Measurements from ENCODE around the gene CTSL. TPM values are rescaled to one million over a fixed set of nuclear protein-coding genes. Genes with fewer than 3 reads are reported as not detected.
"Not testable (repeated sequence)": the region's sequence is repeated elsewhere in the genome, so short reads cannot be mapped to it uniquely, and the experiment has no call there.

CTSL gene
- total and polyA plus RNA-seq, 7 experiments from 2014 or later: 3.7 to 67.9 (median 14.9) TPM

GRCh38 chr9:87739546-87739945, 13.6 kb downstream of the CTSL start:
- Histone ChIP-seq H3K4me1 (ENCODE audit: control insufficient read depth in 2 of 2, insufficient read depth in 2 of 2, low read length in 2 of 2) (no peaks in the 10 kb centered on the region), H3K4me3 (ENCODE audit: low read length) (no peak overlapping the region), H3K27me3 (ENCODE audit: control insufficient read depth in 2 of 2, insufficient read depth in 2 of 2, low read length in 2 of 2) (no peaks in the 10 kb centered on the region), H3K27ac (ENCODE audit: low read depth, low read length) (no peak overlapping the region), H3K9me3 (ENCODE audit: control insufficient read depth in 2 of 3, low read length in 3 of 3) (peaks cover 0 to 8% (median 0%) of the 10 kb centered on the region in 3 experiments), H3K36me3 (ENCODE audit: control insufficient read depth in 2 of 3, insufficient read depth in 3 of 3, low read length in 3 of 3) (no peaks in the 10 kb centered on the region)
- ChIA-PET POLR2A (no interaction called here), CTCF (no interaction called here)
- no peak for ATAC-seq
- no peak for DNase-seq
- peaks cover 0 to 4% (median 3%) of the 10 kb centered on the region in 5 donors for H3K36me3 Mint-ChIP-seq
- peaks cover 2 to 21% (median 14%) of the 10 kb centered on the region in 7 donors for H3K4me1 Mint-ChIP-seq
- H3K27ac Mint-ChIP-seq: no peak overlapping the region
- H3K27me3 Mint-ChIP-seq: peaks cover 0 to 23% (median 6%) of the 10 kb centered on the region in 5 donors
- peaks cover 0 to 22% (median 9%) of the 10 kb centered on the region in 11 donors for H3K9me3 Mint-ChIP-seq
- intact Hi-C loops (cut with micrococcal nuclease): no loop called here
- no peak overlapping the region for H3K4me3 Mint-ChIP-seq

- no peak overlapping the region for H3K27ac Mint-ChIP-seq
- no peak for DNase-seq
- peaks cover 0 to 22% (median 9%) of the 10 kb centered on the region in 11 donors for H3K9me3 Mint-ChIP-seq
- peaks cover 0 to 23% (median 6%) of the 10 kb centered on the region in 5 donors for H3K27me3 Mint-ChIP-seq
- ATAC-seq: no peak
- peaks cover 0 to 4% (median 3%) of the 10 kb centered on the region in 5 donors for H3K36me3 Mint-ChIP-seq
- Histone ChIP-seq H3K4me3 (ENCODE audit: low read length) (no peak overlapping the region), H3K9me3 (ENCODE audit: control insufficient read depth in 2 of 3, low read length in 3 of 3) (peaks cover 0 to 8% (median 0%) of the 10 kb centered on the region in 3 experiments), H3K4me1 (ENCODE audit: control insufficient read depth in 2 of 2, insufficient read depth in 2 of 2, low read length in 2 of 2) (no peaks in the 10 kb centered on the region), H3K27ac (ENCODE audit: low read depth, low read length) (no peak overlapping the region), H3K36me3 (ENCODE audit: control insufficient read depth in 2 of 3, insufficient read depth in 3 of 3, low read length in 3 of 3) (no peaks in the 10 kb centered on the region), H3K27me3 (ENCODE audit: control insufficient read depth in 2 of 2, insufficient read depth in 2 of 2, low read length in 2 of 2) (no peaks in the 10 kb centered on the region)
- POLR2A ChIA-PET: no interaction called here
- H3K4me1 Mint-ChIP-seq: peaks cover 2 to 21% (median 14%) of the 10 kb centered on the region in 7 donors
- intact Hi-C loops (cut with micrococcal nuclease): loop anchor here in 1 of 2 donors (2.0 kb wide), 1 partner anchor 61 kb away; no protein-coding TSS in a partner anchor
- no peak overlapping the region for H3K4me3 Mint-ChIP-seq
- CTCF ChIA-PET: no interaction called here
Measured at GRCh38 chr9:87740209-87740608, 14.3 kb downstream of the CTSL start.

- H3K4me3 Mint-ChIP-seq: peak overlapping the region in 3 of 10 donors; percentile 5 to 60 (median 22)
- H3K4me1 Mint-ChIP-seq: peaks cover 2 to 21% (median 14%) of the 10 kb centered on the region in 7 donors
- Histone ChIP-seq H3K27ac (ENCODE audit: low read depth, low read length) (no peak overlapping the region), H3K4me3 (ENCODE audit: low read length) (no peak overlapping the region), H3K4me1 (ENCODE audit: control insufficient read depth in 2 of 2, insufficient read depth in 2 of 2, low read length in 2 of 2) (no peaks in the 10 kb centered on the region), H3K9me3 (ENCODE audit: control insufficient read depth in 2 of 3, low read length in 3 of 3) (peaks cover 0 to 8% (median 0%) of the 10 kb centered on the region in 3 experiments), H3K27me3 (ENCODE audit: control insufficient read depth in 2 of 2, insufficient read depth in 2 of 2, low read length in 2 of 2) (no peaks in the 10 kb centered on the region), H3K36me3 (ENCODE audit: control insufficient read depth in 2 of 3, insufficient read depth in 3 of 3, low read length in 3 of 3) (no peaks in the 10 kb centered on the region)
- ATAC-seq (no peak), DNase-seq (no peak)
- H3K36me3 Mint-ChIP-seq: peaks cover 0 to 4% (median 0%) of the 10 kb centered on the region in 5 donors
- ChIA-PET POLR2A (no interaction called here), CTCF (no interaction called here)
- H3K27ac Mint-ChIP-seq: no peak overlapping the region
- intact Hi-C loops (cut with micrococcal nuclease): loop anchor here in 1 of 2 donors (2.0 kb wide), 1 partner anchor 63 kb away; no protein-coding TSS in a partner anchor
- peaks cover 0 to 18% (median 8%) of the 10 kb centered on the region in 11 donors for H3K9me3 Mint-ChIP-seq
- H3K27me3 Mint-ChIP-seq: peaks cover 0 to 21% (median 6%) of the 10 kb centered on the region in 5 donors
Measured at GRCh38 chr9:87741326-87741725, 15.4 kb downstream of the CTSL start.

- peaks cover 2 to 21% (median 14%) of the 10 kb centered on the region in 7 donors for H3K4me1 Mint-ChIP-seq
- H3K27ac ChIP-seq (ENCODE audit: low read depth, low read length): no peak overlapping the region
- H3K36me3 Mint-ChIP-seq: peaks cover 0 to 4% (median 0%) of the 10 kb centered on the region in 5 donors
- no peaks in the 10 kb centered on the region for H3K4me1 ChIP-seq (ENCODE audit: control insufficient read depth in 2 of 2, insufficient read depth in 2 of 2, low read length in 2 of 2)
- ChIA-PET CTCF (no interaction called here), POLR2A (no interaction called here)
- no peaks in the 10 kb centered on the region for H3K27me3 ChIP-seq (ENCODE audit: control insufficient read depth in 2 of 2, insufficient read depth in 2 of 2, low read length in 2 of 2)
- no peak overlapping the region for H3K4me3 ChIP-seq (ENCODE audit: low read length)
- H3K36me3 ChIP-seq (ENCODE audit: control insufficient read depth in 2 of 3, insufficient read depth in 3 of 3, low read length in 3 of 3): no peaks in the 10 kb centered on the region
- H3K4me3 Mint-ChIP-seq: peak overlapping the region in 6 of 10 donors; percentile 3 to 60 (median 19)
- intact Hi-C loops (cut with micrococcal nuclease): loop anchor here in 1 of 2 donors (2.0 kb wide), 1 partner anchor 63 kb away; no protein-coding TSS in a partner anchor
- peaks cover 0 to 8% (median 0%) of the 10 kb centered on the region in 3 experiments for H3K9me3 ChIP-seq (ENCODE audit: control insufficient read depth in 2 of 3, low read length in 3 of 3)
- DNase-seq (no peak), ATAC-seq (no peak)
- H3K27me3 Mint-ChIP-seq: peaks cover 0 to 23% (median 6%) of the 10 kb centered on the region in 5 donors
- H3K27ac Mint-ChIP-seq: no peak overlapping the region
- H3K9me3 Mint-ChIP-seq: peaks cover 0 to 18% (median 8%) of the 10 kb centered on the region in 11 donors
Measured at GRCh38 chr9:87741891-87742290, 16.0 kb downstream of the CTSL start.

GRCh38 chr9:87742813-87743428, 17.0 kb downstream of the CTSL start:
- Mint-ChIP-seq H3K4me1 (peaks cover 2 to 21% (median 14%) of the 10 kb centered on the region in 7 donors), H3K27ac (no peak overlapping the region), H3K27me3 (peaks cover 0 to 26% (median 5%) of the 10 kb centered on the region in 5 donors), H3K4me3 (no peak overlapping the region), H3K9me3 (peaks cover 0 to 18% (median 8%) of the 10 kb centered on the region in 11 donors), H3K36me3 (peaks cover 0 to 4% (median 0%) of the 10 kb centered on the region in 5 donors)
- H3K36me3 ChIP-seq (ENCODE audit: control insufficient read depth in 2 of 3, insufficient read depth in 3 of 3, low read length in 3 of 3): no peaks in the 10 kb centered on the region
- H3K4me3 ChIP-seq (ENCODE audit: low read length): no peak overlapping the region
- ChIA-PET POLR2A (no interaction called here), CTCF (no interaction called here)
- H3K9me3 ChIP-seq (ENCODE audit: control insufficient read depth in 2 of 3, low read length in 3 of 3): peaks cover 0 to 8% (median 0%) of the 10 kb centered on the region in 3 experiments
- ATAC-seq (no peak), DNase-seq (no peak)
- intact Hi-C loops (cut with micrococcal nuclease): no loop called here
- no peaks in the 10 kb centered on the region for H3K4me1 ChIP-seq (ENCODE audit: control insufficient read depth in 2 of 2, insufficient read depth in 2 of 2, low read length in 2 of 2)
- H3K27me3 ChIP-seq (ENCODE audit: control insufficient read depth in 2 of 2, insufficient read depth in 2 of 2, low read length in 2 of 2): no peaks in the 10 kb centered on the region
- no peak overlapping the region for H3K27ac ChIP-seq (ENCODE audit: low read depth, low read length)

GRCh38 chr9:87744247-87744646, 18.3 kb downstream of the CTSL start:
- H3K4me1 ChIP-seq (ENCODE audit: control insufficient read depth in 2 of 2, insufficient read depth in 2 of 2, low read length in 2 of 2); ATAC-seq; H3K9me3 ChIP-seq (ENCODE audit: control insufficient read depth in 2 of 3, low read length in 3 of 3); H3K27ac ChIP-seq (ENCODE audit: low read depth, low read length); DNase-seq; H3K27me3 ChIP-seq (ENCODE audit: control insufficient read depth in 2 of 2, insufficient read depth in 2 of 2, low read length in 2 of 2); H3K4me3 ChIP-seq (ENCODE audit: low read length); CTCF ChIA-PET; H3K36me3 ChIP-seq (ENCODE audit: control insufficient read depth in 2 of 3, insufficient read depth in 3 of 3, low read length in 3 of 3); POLR2A ChIA-PET; H3K4me3 Mint-ChIP-seq; H3K36me3 Mint-ChIP-seq; intact Hi-C loops (cut with micrococcal nuclease); H3K27ac Mint-ChIP-seq: not testable (repeated sequence)
- peaks cover 0 to 30% (median 8%) of the 10 kb centered on the region in 5 donors for H3K27me3 Mint-ChIP-seq
- H3K4me1 Mint-ChIP-seq: peaks cover 2 to 21% (median 14%) of the 10 kb centered on the region in 7 donors
- H3K9me3 Mint-ChIP-seq: peaks cover 0 to 18% (median 8%) of the 10 kb centered on the region in 11 donors
